OCI-LY7 (cell line): ENCODE data around the gene FUT2. TPM values are rescaled to one million over a fixed set of nuclear protein-coding genes. Genes with fewer than 3 reads are reported as not detected.

Experiments used
- BruUV-seq: library from RNA; stranded (reverse); fragments of 400-500 nt; replicated peaks from 2 replicates; lab custom pipeline; 2021; lab: Mats Ljungman, UMichigan
- CTCF ChIA-PET: fragments of 300-600 bp; sonication (Branson Sonifier 250); formaldehyde crosslinking; loops from one replicate; lab custom pipeline; 2022; ENCODE audit warnings: antibody characterized with exemption; ENCODE audit not compliant: unreplicated experiment; lab: Charles Lee
- POLR2A ChIA-PET: fragments of 300-600 bp; sonication (Branson Sonifier 250); formaldehyde crosslinking; loops from one replicate; lab custom pipeline; 2022; ENCODE audit warnings: antibody characterized with exemption; lab: Charles Lee
- DNase-seq: peaks from one replicate; pipeline ENCODE4 v3.0.0-alpha.2; 2015; ENCODE audit warnings: low spot score
- H2AFZ ChIP-seq: fragments of 200-600 bp; sonication (generic), shearing (Covaris generic); 2 replicates; pipeline ENCODE4 v1.6.1; 2014; ENCODE audit warnings: mild to moderate bottlenecking, antibody characterized with exemption, low read length, moderate library complexity
- H3K27ac ChIP-seq: fragments of 200-600 bp; sonication (generic); 2 replicates; pipeline ENCODE4 v1.5.1; 2014; ENCODE audit warnings: mixed run types, low read depth, mild to moderate bottlenecking, moderate library complexity, low read length, inconsistent platforms; ENCODE audit not compliant: poor library complexity, severe bottlenecking
- H3K36me3 ChIP-seq: fragments of 200-600 bp; sonication (generic); 2 replicates; pipeline ENCODE4 v1.6.1; 2014; ENCODE audit warnings: mild to moderate bottlenecking, antibody characterized with exemption, low read length, moderate library complexity, mixed read lengths; ENCODE audit not compliant: insufficient read depth
- H3K4me1 ChIP-seq: fragments of 200-600 bp; sonication (generic); 2 replicates; pipeline ENCODE4 v1.5.1; 2014; ENCODE audit warnings: mild to moderate bottlenecking, low read length; ENCODE audit not compliant: insufficient read depth, poor library complexity, severe bottlenecking
- H3K4me2 ChIP-seq: fragments of 200-600 bp; sonication (generic); 2 replicates; pipeline ENCODE4 v1.6.1; 2014; ENCODE audit warnings: mild to moderate bottlenecking, low read length
- H3K4me3 ChIP-seq: fragments of 200-600 bp; sonication (generic); 2 replicates; pipeline ENCODE4 v1.5.1; 2014; ENCODE audit warnings: mild to moderate bottlenecking, low read depth, low read length; ENCODE audit not compliant: poor library complexity, severe bottlenecking
- H3K79me2 ChIP-seq: fragments of 200-600 bp; sonication (generic); 2 replicates; pipeline ENCODE4 v1.6.1; 2016; ENCODE audit warnings: low read depth, mild to moderate bottlenecking, low read length, moderate library complexity, mixed read lengths; ENCODE audit not compliant: insufficient read depth
- H3K9me2 ChIP-seq: fragments of 200-600 bp; sonication (generic); 2 replicates; pipeline ENCODE4 v1.6.1; 2016; ENCODE audit warnings: mild to moderate bottlenecking, low read length, mixed read lengths; ENCODE audit not compliant: insufficient read depth
- H3K9me3 ChIP-seq: fragments of 200-600 bp; sonication (generic); 2 replicates; pipeline ENCODE4 v1.6.1; 2014; ENCODE audit warnings: mild to moderate bottlenecking, mixed run types, low read length, mixed read lengths
- H4K20me1 ChIP-seq: fragments of 200-600 bp; sonication (generic); 2 replicates; pipeline ENCODE4 v1.6.1; 2014; ENCODE audit warnings: mild to moderate bottlenecking, antibody characterized with exemption, low read length, moderate library complexity, mixed read lengths; ENCODE audit not compliant: insufficient read depth
- CTCF ChIP-seq: fragments of 200-600 bp; sonication (generic); conservative IDR thresholded peaks from 2 replicates; pipeline ENCODE4 v1.5.1; 2014; ENCODE audit warnings: mild to moderate bottlenecking, antibody characterized with exemption, low read length, moderate library complexity, mixed read lengths
- EZH2phosphoT487 ChIP-seq: fragments of 200-600 bp; sonication (generic); IDR thresholded peaks from 2 replicates; pipeline ENCODE4 v1.6.1; 2018; ENCODE audit warnings: low read depth, borderline replicate concordance, mild to moderate bottlenecking, mixed run types, antibody characterized with exemption, low read length, moderate library complexity, mixed read lengths
- intact Hi-C: fragments of 100-400 bp; cut with micrococcal nuclease; formaldehyde crosslinking; loops from one replicate; pipeline ENCODE4 v1.10.0; 2022; ENCODE audit not compliant: unreplicated experiment
- total RNA-seq, 2 experiments: library from RNA; depleted of rRNA in 1 of 2; stranded (reverse); fragments of >200 nt in 1 of 2; shearing (Covaris generic) in 1 of 2; gene quantifications; 2 replicates each; pipeline ENCODE4 v1.2.3, GENCODE V29; 2014 to 2022

FUT2 gene
- total RNA-seq, 2 experiments from 2014 or later, result not detected

DNA sequence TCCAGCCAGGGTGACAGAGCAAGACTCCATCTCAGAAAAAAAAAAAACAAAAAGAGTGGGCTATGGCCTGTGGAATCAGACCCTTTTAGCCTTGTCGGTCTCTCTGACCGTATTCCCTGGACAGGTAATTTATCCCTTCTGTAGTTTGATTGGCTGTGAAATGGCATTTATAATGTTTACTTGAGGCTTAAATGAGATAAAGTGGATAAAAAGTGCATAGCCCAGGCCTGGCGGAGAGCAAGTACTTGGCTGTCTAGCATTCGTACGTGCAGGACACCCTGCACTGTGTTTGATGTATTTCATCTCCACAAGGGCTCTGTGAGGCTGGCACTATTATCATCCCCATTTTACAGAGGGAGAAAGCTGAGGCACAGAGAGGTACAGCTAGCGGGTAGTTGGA, 30.0 kb upstream of the FUT2 start:
- DNase-seq, result no peak
- Histone ChIP-seq H3K9me3 (no peaks in the 10 kb centered on the region), H3K9me2 (no peaks in the 10 kb centered on the region), H3K4me2 (no peak overlapping the region), H3K36me3 (no peaks in the 10 kb centered on the region), H2AFZ (no peak overlapping the region), H4K20me1 (no peaks in the 10 kb centered on the region), H3K4me3 (no peak overlapping the region), H3K27ac (no peak overlapping the region), H3K4me1 (peaks cover 7% of the 10 kb centered on the region), H3K79me2 (no peaks in the 10 kb centered on the region)
- intact Hi-C loops, result no loop called here
- BruUV-seq, result no TSS peak
- ChIA-PET POLR2A (no interaction called here), CTCF (no interaction called here)
- TF ChIP-seq CTCF (no peak), EZH2phosphoT487 (no peak)

DNA sequence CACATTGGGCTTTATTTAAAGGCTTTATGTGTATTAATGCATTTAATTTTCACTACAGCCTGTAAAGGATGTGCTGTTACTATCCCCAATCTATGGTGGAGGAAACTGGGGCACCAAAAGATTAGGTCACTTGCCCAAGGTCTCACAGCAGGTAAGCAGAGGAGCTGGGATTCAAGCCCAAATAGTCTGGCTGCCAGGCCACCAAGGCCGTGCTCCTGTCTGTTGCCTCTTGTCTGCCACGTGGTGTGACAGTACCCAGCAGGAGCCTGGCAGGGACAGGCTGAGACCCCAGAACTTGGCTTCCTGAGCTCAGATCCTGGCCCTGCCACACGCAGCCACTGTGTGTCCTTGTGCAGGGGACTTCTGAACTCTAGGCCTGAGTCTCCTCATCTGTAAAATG, 27.4 kb upstream of the FUT2 start:
- Histone ChIP-seq H3K36me3 (no peaks in the 10 kb centered on the region), H3K4me1 (no peaks in the 10 kb centered on the region), H3K9me3 (no peaks in the 10 kb centered on the region), H3K27ac (no peak overlapping the region), H3K4me3 (no peak overlapping the region), H2AFZ (no peak overlapping the region), H4K20me1 (no peaks in the 10 kb centered on the region), H3K79me2 (no peaks in the 10 kb centered on the region), H3K9me2 (no peaks in the 10 kb centered on the region), H3K4me2 (no peak overlapping the region)
- no peak for DNase-seq
- POLR2A ChIA-PET, result no interaction called here
- intact Hi-C loops, result no loop called here
- BruUV-seq, result no TSS peak
- TF ChIP-seq EZH2phosphoT487, result no peak
- no peak for TF ChIP-seq CTCF
- CTCF ChIA-PET, result no interaction called here

DNA sequence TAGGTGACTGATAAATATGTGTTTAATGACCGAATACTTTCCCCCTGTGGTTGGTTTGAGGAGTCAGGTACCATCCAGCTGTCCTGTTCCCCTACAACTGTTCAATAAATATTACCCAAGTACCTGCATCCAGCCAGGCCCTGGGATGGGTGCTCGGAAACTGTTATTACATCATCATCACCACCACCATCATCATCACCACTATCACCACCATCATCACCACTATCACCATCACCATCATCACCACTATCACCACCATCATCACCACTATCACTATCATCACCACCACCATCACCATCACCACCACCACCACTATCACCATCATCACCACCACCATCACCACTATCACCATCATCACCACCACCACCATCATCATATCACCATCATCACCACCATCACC, 27.0 kb upstream of the FUT2 start:
- intact Hi-C loops, result no loop called here
- Histone ChIP-seq H3K79me2 (no peaks in the 10 kb centered on the region), H2AFZ (no peak overlapping the region), H4K20me1 (no peaks in the 10 kb centered on the region), H3K4me2 (no peak overlapping the region), H3K27ac (no peak overlapping the region), H3K36me3 (no peaks in the 10 kb centered on the region), H3K9me2 (no peaks in the 10 kb centered on the region), H3K9me3 (no peaks in the 10 kb centered on the region), H3K4me1 (no peaks in the 10 kb centered on the region), H3K4me3 (no peak overlapping the region)
- DNase-seq, result no peak
- ChIA-PET CTCF (no interaction called here), POLR2A (no interaction called here)
- BruUV-seq, result no TSS peak
- TF ChIP-seq EZH2phosphoT487 (no peak), CTCF (no peak)
